OCI-M1 (cell line): ENCODE results near the gene PRR36.
"Not testable (repeated sequence)": the region's sequence is repeated elsewhere in the genome, so short reads cannot be mapped to it uniquely, and the experiment has no call there.

Experiments used
- DNase-seq: peaks from one replicate; lab custom pipeline; 2025; lab: John Stamatoyannopoulos, UW

The PRR36 gene

GRCh38 chr19:7860714-7861618, 13.2 kb downstream of the PRR36 start:
- no peak for DNase-seq

DNA sequence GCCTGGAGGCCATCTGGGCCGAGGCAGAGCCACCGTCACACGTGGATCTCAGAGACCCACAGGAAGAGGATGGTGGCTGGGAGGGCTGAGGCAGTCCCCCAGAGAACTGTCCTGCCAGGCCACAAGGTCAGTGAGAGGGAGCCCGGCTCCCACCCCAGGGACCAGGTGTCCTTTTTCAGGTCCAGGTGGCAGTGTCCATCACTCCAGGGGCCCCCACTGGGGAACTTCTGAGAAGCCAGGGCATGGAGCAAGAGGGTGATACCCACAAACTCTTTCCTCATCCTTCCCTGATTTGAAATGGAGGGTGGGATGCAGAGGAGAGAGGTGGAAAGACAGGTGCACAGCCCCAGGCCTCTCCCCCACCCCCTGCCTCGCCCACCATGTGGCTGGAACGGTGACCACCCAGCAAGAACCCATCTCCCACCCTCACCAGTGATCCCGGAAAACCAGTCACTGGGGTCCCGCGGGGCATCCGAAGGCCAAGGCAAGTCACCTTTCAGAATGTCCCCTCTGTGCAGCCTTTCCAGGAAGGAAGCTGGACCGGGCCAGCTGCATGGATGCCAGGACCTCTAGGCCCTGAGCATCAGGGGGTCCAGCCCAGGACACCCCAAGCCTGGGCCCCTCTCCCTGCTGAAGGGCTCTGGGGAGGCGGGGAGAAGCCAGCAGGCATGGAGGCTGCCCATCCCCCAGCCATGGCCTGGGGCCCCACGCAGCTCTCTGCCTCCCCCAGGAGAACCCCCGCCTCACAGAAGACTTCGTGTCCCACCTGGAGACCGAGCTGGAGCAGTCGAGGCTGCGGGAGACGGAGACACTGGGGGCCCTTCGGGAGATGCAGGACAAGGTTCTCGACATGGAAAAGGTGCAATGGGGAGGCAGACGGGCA, 14.1 kb downstream of the PRR36 start:
- DNase-seq = no peak

DNA sequence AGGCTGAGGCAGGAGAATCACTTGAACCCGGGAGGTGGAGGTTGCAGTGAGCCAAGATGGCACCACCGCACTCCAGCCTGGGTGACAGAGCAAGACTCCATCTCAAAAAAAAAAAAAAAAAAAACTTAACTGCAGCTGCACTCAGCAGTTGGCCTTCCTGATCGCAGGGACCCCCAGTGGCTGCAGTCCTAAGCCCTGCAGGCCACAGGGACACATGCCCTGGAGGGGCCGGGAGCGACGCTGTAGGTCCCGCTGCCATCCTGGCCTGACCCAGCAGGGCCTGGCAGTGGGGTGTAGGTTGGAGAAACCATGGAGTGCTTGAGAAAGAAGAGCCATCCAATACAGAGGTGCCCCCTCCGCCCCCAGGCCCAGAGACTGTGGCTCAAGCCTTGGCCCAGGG, 15.1 kb downstream of the PRR36 start:
- DNase-seq = not testable (repeated sequence)

DNA sequence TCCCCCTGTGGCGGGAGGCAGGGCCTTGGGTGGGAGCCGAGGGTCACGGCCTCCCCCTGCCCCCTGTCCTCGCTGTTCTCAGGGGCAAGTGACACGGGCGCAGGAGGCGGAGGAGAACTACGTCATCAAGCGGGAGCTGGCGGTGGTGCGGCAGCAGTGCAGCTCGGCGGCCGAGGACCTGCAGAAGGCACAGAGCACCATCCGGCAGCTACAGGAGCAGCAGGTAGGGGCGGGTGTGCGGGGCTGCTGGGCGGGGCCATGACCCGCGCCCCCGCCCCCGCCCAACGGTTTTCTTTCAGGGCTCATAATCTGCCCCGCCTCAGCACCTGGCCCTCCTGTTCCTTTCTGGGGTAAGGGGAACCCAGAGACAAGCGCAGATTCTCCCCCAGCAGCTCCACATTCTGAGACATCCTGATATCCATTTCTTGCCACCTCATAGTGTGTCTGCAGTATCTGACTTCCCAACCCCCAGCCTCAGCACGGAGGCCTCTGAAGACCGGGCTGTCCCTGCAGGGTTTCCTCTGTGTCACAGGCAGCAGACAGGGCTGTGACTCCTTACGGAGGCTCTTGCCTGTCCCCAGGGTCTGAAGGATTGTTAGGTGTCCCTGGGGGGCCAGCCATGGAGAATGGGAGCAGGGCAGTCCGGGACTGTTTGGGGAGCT, 15.9 kb downstream of the PRR36 start:
- DNase-seq = no peak

- no peak for DNase-seq
Measured at GRCh38 chr19:7857727-7858108, 16.5 kb downstream of the PRR36 start.

DNA sequence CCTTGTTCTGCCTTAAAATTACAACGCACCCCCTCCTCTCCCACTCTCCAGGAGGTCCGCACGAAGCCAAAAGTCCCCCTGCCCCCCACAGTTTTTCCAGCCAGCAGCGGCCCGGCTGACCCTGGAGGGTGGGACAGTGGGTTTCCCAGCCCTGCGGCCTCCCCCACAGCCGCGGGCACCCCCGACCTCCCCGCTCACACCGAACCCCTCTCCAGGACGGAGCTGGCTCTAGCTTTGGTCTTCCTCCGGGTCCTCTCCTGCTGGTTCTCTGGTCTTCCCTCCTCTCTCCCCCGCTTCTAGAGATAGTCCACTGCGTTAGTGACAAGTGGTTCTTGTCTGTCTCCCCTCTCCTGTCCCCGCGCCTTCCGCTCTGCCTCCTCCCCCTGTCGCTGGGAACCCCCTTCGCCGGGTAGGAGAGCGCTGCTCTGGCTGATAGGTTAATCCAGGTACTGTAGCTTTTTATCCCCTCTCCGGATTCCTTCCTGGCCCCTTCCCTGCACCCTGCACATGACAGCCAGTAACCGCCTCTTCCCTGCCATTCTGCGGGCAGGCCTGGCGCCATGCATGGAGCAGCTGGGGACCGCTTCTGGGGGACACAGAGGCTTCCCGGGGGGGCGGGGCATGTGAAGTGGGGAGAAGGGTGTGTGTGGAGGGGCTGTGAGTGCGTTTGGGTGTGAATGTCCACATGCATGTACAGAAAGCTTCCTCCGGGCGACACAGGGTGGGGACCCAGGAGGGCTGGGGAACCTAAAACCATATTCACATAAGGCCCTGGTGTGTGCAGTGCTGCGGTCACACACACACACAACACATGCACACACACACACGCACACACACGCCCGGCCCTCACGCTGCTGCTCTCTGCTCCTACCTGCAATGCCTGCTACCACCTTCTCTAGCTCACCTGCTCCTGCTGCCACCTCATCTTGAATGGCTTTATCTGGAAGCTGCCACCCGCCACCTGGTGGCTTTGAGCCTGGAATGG, 17.2 kb downstream of the PRR36 start:
- no peak for DNase-seq

- no peak for DNase-seq
Measured at GRCh38 chr19:7856109-7856591, 18.0 kb downstream of the PRR36 start.

DNA sequence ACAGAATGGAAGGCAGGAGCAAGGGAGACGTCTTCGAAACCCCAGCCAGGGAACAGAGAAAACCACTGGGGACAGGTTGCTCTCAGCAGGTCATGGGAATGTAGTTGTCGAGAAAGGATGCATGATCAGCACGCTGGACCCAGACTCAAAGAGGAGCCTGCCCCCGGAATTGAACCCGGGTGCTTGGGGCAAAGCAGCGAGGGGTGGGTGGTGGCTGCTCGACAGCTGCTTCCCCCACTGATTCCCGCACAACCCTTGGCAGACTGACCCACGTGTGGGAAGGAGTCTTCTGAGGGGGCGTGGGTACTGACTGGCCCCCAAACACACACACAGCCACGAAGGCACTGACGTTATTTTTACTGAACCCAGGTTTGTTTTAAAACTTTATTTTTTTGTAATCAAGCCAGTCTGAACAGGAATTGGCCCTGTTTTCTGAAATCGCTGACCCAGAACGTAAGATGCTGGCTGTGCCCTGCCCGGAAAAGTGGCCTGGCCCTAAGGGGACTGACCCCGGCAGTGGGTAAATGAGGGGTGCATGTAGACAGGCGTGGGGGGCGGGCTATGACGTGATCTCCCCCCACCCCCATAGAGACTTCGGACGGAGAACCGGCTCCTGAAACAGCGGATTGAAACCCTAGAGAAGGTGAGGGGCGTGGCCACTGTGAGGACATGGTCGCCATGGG, 18.6 kb downstream of the PRR36 start:
- DNase-seq = no peak

GRCh38 chr19:7853770-7854128, 20.4 kb downstream of the PRR36 start:
- DNase-seq = no peak

DNA sequence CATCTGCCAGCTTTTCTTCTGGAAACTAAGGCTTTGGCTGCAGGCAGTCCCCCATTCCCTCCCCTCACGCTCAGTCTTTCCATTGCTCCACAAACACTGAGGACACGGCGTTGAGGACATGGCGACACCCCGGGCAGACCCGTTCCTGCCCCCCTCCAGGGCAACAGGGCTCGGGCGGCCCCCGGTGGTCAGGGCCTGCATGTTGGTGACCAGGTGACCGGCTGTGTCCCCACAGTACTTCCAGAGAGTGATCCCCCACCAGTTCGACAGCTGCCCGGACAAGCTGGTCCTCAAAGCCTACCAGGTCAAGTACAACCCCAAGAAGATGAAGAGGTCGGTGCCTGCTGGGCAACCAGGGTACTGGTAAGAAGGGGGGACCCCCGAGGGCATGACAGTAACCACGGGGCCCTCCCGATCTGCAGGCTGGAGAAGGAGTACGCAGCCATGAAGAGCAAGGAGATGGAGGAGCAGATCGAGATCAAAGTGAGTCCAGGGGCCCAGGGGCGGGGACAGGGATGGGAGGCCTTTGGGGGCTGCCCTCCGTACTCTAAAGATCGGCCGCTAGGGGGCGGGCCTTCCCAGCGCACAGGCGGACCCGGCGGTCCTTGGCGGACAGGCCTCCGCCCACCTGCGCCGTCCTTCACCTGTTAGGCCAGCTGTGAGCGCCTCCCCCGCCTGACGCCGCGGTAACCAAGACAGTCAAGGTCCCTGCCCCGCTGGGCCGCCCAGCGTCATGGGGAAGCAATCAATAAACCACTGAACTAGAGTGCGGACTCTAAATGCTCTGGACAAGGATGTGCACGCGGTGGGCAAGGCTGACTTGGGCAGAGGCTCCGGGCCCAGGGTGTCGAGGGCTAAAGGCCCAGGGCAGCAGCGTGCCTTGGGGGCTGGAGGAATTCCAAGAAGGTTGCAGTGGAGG, 21.1 kb downstream of the PRR36 start:
- peak; percentile 87 for DNase-seq

DNA sequence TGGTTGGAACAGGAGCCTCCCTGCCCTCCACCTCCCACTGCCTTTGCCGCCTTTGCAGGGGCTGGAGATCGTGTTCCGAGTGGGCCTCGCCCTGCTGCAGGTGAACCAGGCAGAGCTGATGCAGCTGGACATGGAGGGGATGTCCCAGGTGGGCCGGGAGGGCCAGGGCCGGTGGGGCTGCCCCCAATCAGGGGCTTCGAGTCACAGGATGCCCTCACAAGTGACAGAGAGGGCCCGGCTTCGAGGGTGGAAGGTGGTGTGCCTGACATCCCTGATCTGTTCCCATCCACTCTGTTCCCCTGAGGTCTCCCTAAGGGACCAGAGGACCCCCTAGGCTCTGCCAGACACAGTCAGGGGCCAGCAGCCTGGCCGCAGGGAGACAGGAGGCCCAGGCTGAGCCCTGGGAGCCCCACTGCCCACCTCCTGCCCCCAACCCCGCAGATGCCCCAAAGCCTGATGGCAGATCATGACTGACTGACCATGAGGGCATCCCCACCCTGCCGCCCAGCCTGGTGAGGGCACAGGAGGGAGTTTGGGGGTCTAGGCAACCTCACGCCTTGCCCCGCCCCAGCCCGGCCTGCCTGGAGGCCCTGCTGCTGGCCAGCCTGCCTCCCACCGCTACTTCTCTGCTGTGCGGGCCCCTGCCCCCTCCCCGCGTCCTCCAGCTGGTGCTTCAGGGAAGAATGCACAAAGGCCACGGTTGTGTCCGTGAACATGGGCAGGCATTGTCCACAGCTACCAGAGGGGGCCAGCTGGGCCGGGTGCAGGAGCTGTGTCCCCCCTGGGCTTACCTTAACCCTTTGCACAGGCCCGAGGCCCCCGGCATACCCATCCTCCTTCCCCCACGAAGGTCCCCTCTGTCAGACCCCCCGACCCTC, 22.3 kb downstream of the PRR36 start:
- DNase-seq = no peak

- DNase-seq = no peak
Measured at GRCh38 chr19:7850945-7851622, 23.1 kb downstream of the PRR36 start.

DNA sequence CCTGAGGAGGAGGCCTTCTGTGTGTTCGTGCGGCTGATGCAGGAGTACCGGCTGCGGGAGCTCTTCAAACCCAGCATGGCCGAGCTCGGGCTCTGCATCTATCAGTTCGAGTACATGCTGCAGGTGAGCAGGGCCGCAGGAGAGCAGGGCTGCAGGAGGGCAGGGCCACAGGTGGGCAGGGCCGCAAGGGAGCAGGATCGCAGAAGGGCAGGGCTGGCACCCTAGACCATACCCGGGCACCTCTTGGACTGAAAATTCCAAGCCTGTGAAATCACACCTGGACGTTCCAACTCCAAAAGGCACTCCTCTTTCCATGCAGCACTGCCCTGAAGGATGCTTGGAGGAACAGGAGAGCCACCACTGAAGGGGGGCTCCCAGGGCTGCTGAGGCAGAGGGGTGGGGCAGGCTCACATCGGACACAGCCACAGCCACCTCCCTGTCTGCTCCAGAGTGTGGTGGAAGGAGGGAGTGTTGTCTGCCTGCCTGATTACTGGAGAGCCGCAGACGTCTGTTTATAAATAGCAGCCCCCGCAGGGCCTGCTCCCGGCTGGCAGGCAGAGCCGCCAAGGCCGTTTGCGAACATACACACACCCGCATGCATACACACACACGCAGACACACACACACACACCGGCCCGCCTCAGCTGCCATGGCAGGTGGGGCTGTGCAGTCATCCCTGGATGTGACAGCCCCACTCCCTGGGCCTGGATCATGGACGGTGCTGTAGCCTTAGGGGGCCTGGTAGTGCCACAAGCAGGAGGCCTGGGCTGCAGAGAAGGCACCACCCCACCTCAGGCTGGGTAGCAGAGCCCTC, 24.0 kb downstream of the PRR36 start:
- DNase-seq = peak; percentile 21

- DNase-seq = no peak
Measured at GRCh38 chr19:7849631-7849999, 24.6 kb downstream of the PRR36 start.

DNA sequence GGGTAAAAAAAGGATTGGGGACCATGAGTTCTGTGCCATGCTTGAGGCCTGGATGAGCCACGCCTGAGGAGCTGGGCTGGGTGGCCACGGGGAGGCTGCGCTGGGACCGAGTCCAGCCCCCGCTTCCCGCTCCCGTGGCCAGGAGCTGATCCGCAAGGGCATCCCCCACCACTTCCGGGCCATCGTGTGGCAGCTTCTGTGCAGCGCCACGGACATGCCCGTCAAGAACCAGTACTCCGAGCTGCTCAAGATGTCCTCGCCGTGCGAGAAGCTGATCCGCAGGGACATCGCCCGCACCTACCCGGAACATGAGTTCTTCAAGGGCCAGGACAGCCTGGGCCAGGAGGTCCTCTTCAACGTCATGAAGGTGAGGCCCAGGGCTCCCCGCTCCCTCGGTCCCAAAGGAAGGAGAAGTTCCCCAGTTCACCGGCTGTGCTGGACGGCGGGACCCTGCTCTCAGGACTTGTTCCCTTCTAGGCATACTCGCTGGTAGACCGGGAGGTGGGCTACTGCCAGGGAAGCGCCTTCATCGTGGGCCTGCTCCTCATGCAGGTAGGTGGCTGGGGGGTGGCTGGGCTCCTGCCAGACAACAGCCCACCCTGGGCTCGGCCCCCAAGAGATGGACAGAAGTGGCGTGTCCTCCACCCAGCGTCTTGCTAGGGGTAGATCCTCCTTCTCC, 25.3 kb downstream of the PRR36 start:
- no peak for DNase-seq

GRCh38 chr19:7847664-7848063, 26.5 kb downstream of the PRR36 start:
- DNase-seq = no peak
